GM21529 (cell line): ENCODE results near the gene XG.
"Not testable (repeated sequence)": the region's sequence is repeated elsewhere in the genome, so short reads cannot be mapped to it uniquely, and the experiment has no call there.

Source experiments
- ATAC-seq: cut with Tn5 transposase; IDR thresholded peaks from one replicate; pipeline ENCODE4 v1.9.1; 2021; ENCODE audit not compliant: unreplicated experiment

The XG gene

GRCh38 chrX:2732649-2733048 lies 19.2 kb upstream of the XG start:
- ATAC-seq: no peak

GRCh38 chrX:2733286-2733685 lies 18.6 kb upstream of the XG start:
- no peak for ATAC-seq

- ATAC-seq: no peak
Observed at GRCh38 chrX:2735270-2735669, 16.6 kb upstream of the XG start.

GRCh38 chrX:2740672-2741071 lies 11.2 kb upstream of the XG start:
- ATAC-seq: no peak

GRCh38 chrX:2741386-2741785 lies 10.5 kb upstream of the XG start:
- ATAC-seq: no peak

GRCh38 chrX:2746250-2746649 lies 5.6 kb upstream of the XG start:
- ATAC-seq: not testable (repeated sequence)

- ATAC-seq: no peak
Observed at GRCh38 chrX:2748171-2748814, 3.5 kb upstream of the XG start.

GRCh38 chrX:2748815-2749188 lies 3.0 kb upstream of the XG start:
- no peak for ATAC-seq

- no peak for ATAC-seq
Observed at GRCh38 chrX:2751291-2751690, 549 bp upstream of the XG start.

- ATAC-seq: not testable (repeated sequence)
Observed at GRCh38 chrX:2752441-2752840, 601 bp downstream of the XG start.

GRCh38 chrX:2755163-2755715 lies 3.4 kb downstream of the XG start:
- not testable (repeated sequence) for ATAC-seq

GRCh38 chrX:2756548-2756947 lies 4.7 kb downstream of the XG start:
- ATAC-seq: no peak

- no peak for ATAC-seq
Observed at GRCh38 chrX:2761246-2761645, 9.4 kb downstream of the XG start.

GRCh38 chrX:2762671-2763070 lies 10.8 kb downstream of the XG start:
- ATAC-seq: not testable (repeated sequence)

GRCh38 chrX:2764766-2765548 lies 13.1 kb downstream of the XG start:
- not testable (repeated sequence) for ATAC-seq

- ATAC-seq: no peak
Observed at GRCh38 chrX:2765549-2765830, 13.7 kb downstream of the XG start.

GRCh38 chrX:2766906-2767305 lies 15.1 kb downstream of the XG start:
- ATAC-seq: no peak

- no peak for ATAC-seq
Observed at GRCh38 chrX:2767631-2768455, 16.0 kb downstream of the XG start.

- ATAC-seq: no peak
Observed at GRCh38 chrX:2769615-2770014, 17.8 kb downstream of the XG start.

- ATAC-seq: not testable (repeated sequence)
Observed at GRCh38 chrX:2773166-2774055, 21.6 kb downstream of the XG start.

GRCh38 chrX:2774057-2774456 lies 22.2 kb downstream of the XG start:
- no peak for ATAC-seq
